HG03469 (cell line): ENCODE results near the gene MPPED2.
"Not testable (repeated sequence)": the region's sequence is repeated elsewhere in the genome, so short reads cannot be mapped to it uniquely, and the experiment has no call there.

Experiments used
- ATAC-seq: cut with Tn5 transposase; IDR thresholded peaks from one replicate; pipeline ENCODE4 v1.9.1; 2021; ENCODE audit warnings: mild to moderate bottlenecking, moderate library complexity, moderate number of reproducible peaks; ENCODE audit not compliant: unreplicated experiment

MPPED2 gene

GRCh38 chr11:30579415-30580175 lies 6.6 kb downstream of the MPPED2 start:
- no peak for ATAC-seq

GRCh38 chr11:30578406-30578805 lies 7.7 kb downstream of the MPPED2 start:
- ATAC-seq: no peak

- ATAC-seq: no peak
Measured at GRCh38 chr11:30573951-30574350, 12.2 kb downstream of the MPPED2 start.

- ATAC-seq: no peak
Measured at GRCh38 chr11:30568931-30569330, 17.2 kb downstream of the MPPED2 start.

GRCh38 chr11:30567644-30568043 lies 18.5 kb downstream of the MPPED2 start:
- no peak for ATAC-seq

GRCh38 chr11:30567120-30567519 lies 19.0 kb downstream of the MPPED2 start:
- no peak for ATAC-seq

- no peak for ATAC-seq
Measured at GRCh38 chr11:30566482-30566881, 19.7 kb downstream of the MPPED2 start.

GRCh38 chr11:30565027-30565426 lies 21.1 kb downstream of the MPPED2 start:
- no peak for ATAC-seq

- no peak for ATAC-seq
Measured at GRCh38 chr11:30561691-30562415, 24.3 kb downstream of the MPPED2 start.

- no peak for ATAC-seq
Measured at GRCh38 chr11:30560206-30561106, 25.7 kb downstream of the MPPED2 start.

- no peak for ATAC-seq
Measured at GRCh38 chr11:30559004-30559403, 27.1 kb downstream of the MPPED2 start.

GRCh38 chr11:30554587-30554986 lies 31.6 kb downstream of the MPPED2 start:
- ATAC-seq: not testable (repeated sequence)

- no peak for ATAC-seq
Measured at GRCh38 chr11:30553521-30554110, 32.5 kb downstream of the MPPED2 start.

GRCh38 chr11:30552839-30553238 lies 33.3 kb downstream of the MPPED2 start:
- no peak for ATAC-seq

GRCh38 chr11:30550022-30550542 lies 36.1 kb downstream of the MPPED2 start:
- ATAC-seq: no peak

- ATAC-seq: no peak
Measured at GRCh38 chr11:30549565-30549964, 36.6 kb downstream of the MPPED2 start.

GRCh38 chr11:30546334-30546733 lies 39.8 kb downstream of the MPPED2 start:
- no peak for ATAC-seq

- ATAC-seq: no peak
Measured at GRCh38 chr11:30545507-30545906, 40.6 kb downstream of the MPPED2 start.

- ATAC-seq: no peak
Measured at GRCh38 chr11:30543066-30543465, 43.1 kb downstream of the MPPED2 start.

GRCh38 chr11:30540781-30541180 lies 45.4 kb downstream of the MPPED2 start:
- ATAC-seq: no peak

- no peak for ATAC-seq
Measured at GRCh38 chr11:30538251-30538650, 47.9 kb downstream of the MPPED2 start.
